ENCODE results near the gene CYP4F22. TPM values are rescaled to one million over a fixed set of nuclear protein-coding genes. Genes with fewer than 3 reads are reported as not detected.

Gene CYP4F22
- total RNA-seq (2022) (not detected in 2 replicates), Bru-seq, nascent RNA (not detected), BruChase-seq, experiment 1, labeled RNA remaining after a 6-hour chase (not detected), BruChase-seq, experiment 2, labeled RNA remaining after a 2-hour chase (percentile 2 among the genes with signal in this experiment)
- long read RNA-seq, result 0 reads

- Mint-ChIP-seq H3K27me3 (ENCODE audit: insufficient read depth, unreplicated experiment) (peaks cover 24% of the 10 kb centered on the region), H3K9me3 (ENCODE audit: unreplicated experiment) (peaks cover 7% of the 10 kb centered on the region), H3K4me1 (ENCODE audit: insufficient read depth, unreplicated experiment) (no peaks in the 10 kb centered on the region), H3K4me3 (ENCODE audit: unreplicated experiment) (no peak within 1 kb of the TSS), H3K27ac (ENCODE audit: low read depth, unreplicated experiment) (no peak within 1 kb of the TSS), H3K36me3 (ENCODE audit: insufficient read depth, unreplicated experiment) (no peaks in the 10 kb centered on the region)
- CTCF ChIA-PET, result no interaction called here
- no TSS peak for BruUV-seq (replicated peaks)
- intact Hi-C loops (cut with micrococcal nuclease), result no loop called here
- TF ChIP-seq CTCF (IDR thresholded peaks at IDR 0.05; ENCODE audit: unreplicated experiment), result no peak
- no peak for DNase-seq (ENCODE audit: unreplicated experiment)
- POLR2A ChIA-PET, result no interaction called here
Measured at GRCh38 chr19:15508035-15508710, at the start of gene CYP4F22. Gene CYP4F22, plus strand, starts transcription at chr19:15508525. Its CDS starts 16,812 bp downstream, at chr19:15525337.

- Mint-ChIP-seq H3K27me3 (ENCODE audit: insufficient read depth, unreplicated experiment) (no peaks in the 10 kb centered on the region), H3K4me3 (ENCODE audit: unreplicated experiment) (no peak overlapping the region), H3K36me3 (ENCODE audit: insufficient read depth, unreplicated experiment) (no peaks in the 10 kb centered on the region), H3K27ac (ENCODE audit: low read depth, unreplicated experiment) (no peak overlapping the region), H3K9me3 (ENCODE audit: unreplicated experiment) (no peaks in the 10 kb centered on the region), H3K4me1 (ENCODE audit: insufficient read depth, unreplicated experiment) (no peaks in the 10 kb centered on the region)
- CTCF ChIA-PET, result interaction anchor here (0.7 kb wide), 1 partner anchor 431 kb away, joined by 4 read pairs; no protein-coding TSS in a partner anchor
- no peak for DNase-seq (ENCODE audit: unreplicated experiment)
- intact Hi-C loops (cut with micrococcal nuclease), result no loop called here
- BruUV-seq (replicated peaks), result no TSS peak
- POLR2A ChIA-PET, result no interaction called here
- TF ChIP-seq CTCF (IDR thresholded peaks at IDR 0.05; ENCODE audit: unreplicated experiment), result no peak
Measured at GRCh38 chr19:15461694-15462093, 46.6 kb upstream of the CYP4F22 start.

GRCh38 chr19:15463861-15464371, 44.4 kb upstream of the CYP4F22 start:
- peaks cover 11% of the 10 kb centered on the region for H3K27me3 Mint-ChIP-seq (ENCODE audit: insufficient read depth, unreplicated experiment)
- no TSS peak for BruUV-seq (replicated peaks)
- no peak for DNase-seq (ENCODE audit: unreplicated experiment)
- ChIA-PET CTCF (no interaction called here), POLR2A (no interaction called here)
- H3K4me1 Mint-ChIP-seq (ENCODE audit: insufficient read depth, unreplicated experiment), result no peaks in the 10 kb centered on the region
- no peaks in the 10 kb centered on the region for H3K36me3 Mint-ChIP-seq (ENCODE audit: insufficient read depth, unreplicated experiment)
- intact Hi-C loops (cut with micrococcal nuclease), result no loop called here
- no peak for TF ChIP-seq CTCF (IDR thresholded peaks at IDR 0.05; ENCODE audit: unreplicated experiment)
- H3K9me3 Mint-ChIP-seq (ENCODE audit: unreplicated experiment), result no peaks in the 10 kb centered on the region
- no peak overlapping the region for H3K27ac Mint-ChIP-seq (ENCODE audit: low read depth, unreplicated experiment)
- H3K4me3 Mint-ChIP-seq (ENCODE audit: unreplicated experiment), result no peak overlapping the region

- Mint-ChIP-seq H3K4me1 (ENCODE audit: insufficient read depth, unreplicated experiment) (no peaks in the 10 kb centered on the region), H3K9me3 (ENCODE audit: unreplicated experiment) (no peaks in the 10 kb centered on the region), H3K36me3 (ENCODE audit: insufficient read depth, unreplicated experiment) (no peaks in the 10 kb centered on the region), H3K27ac (ENCODE audit: low read depth, unreplicated experiment) (no peak within 1 kb of the TSS), H3K27me3 (ENCODE audit: insufficient read depth, unreplicated experiment) (peaks cover 11% of the 10 kb centered on the region), H3K4me3 (ENCODE audit: unreplicated experiment) (no peak within 1 kb of the TSS)
- intact Hi-C loops (cut with micrococcal nuclease), result no loop called here
- ChIA-PET POLR2A (interaction anchor here (0.6 kb wide), 1 partner anchor 14 kb away, joined by 3 read pairs; no protein-coding TSS in a partner anchor), CTCF (no interaction called here)
- TF ChIP-seq CTCF (IDR thresholded peaks at IDR 0.05; ENCODE audit: unreplicated experiment), result no peak
- no TSS peak for BruUV-seq (replicated peaks)
- DNase-seq (ENCODE audit: unreplicated experiment), result no peak
Measured at GRCh38 chr19:15464394-15465385, 43.6 kb upstream of the CYP4F22 start, which contains the start of gene RASAL3. Gene RASAL3, minus strand, starts transcription at chr19:15464544. Its CDS starts 186 bp downstream, at chr19:15464358.

All from MCF 10A (cell line).